K562 (cell line): ENCODE results near the gene PCED1B. TPM values are rescaled to one million over a fixed set of nuclear protein-coding genes. Genes with fewer than 3 reads are reported as not detected.

Experiments
- ATAC-seq: fragments of 200-7000 bp; cut with Tn5 transposase; 3 replicates; pipeline ENCODE4 v1.9.1; 2020; ENCODE audit warnings: moderate library complexity
- BruUV-seq: library from RNA; stranded (reverse); fragments of 400-500 nt; replicated peaks from 2 replicates; lab custom pipeline; 2021; lab: Mats Ljungman, UMichigan
- CTCF ChIA-PET: fragments of 300-600 bp; formaldehyde crosslinking; extraction: SDS; loops from one replicate; lab custom pipeline; 2021; ENCODE audit warnings: low intra/inter-chr PET ratio; lab: Yijun Ruan, JAX
- POLR2A ChIA-PET: fragments of 300-600, 350-650 bp; sonication (Branson Sonifier 250); formaldehyde crosslinking; extraction: SDS; loops from one replicate; lab custom pipeline; 2021; ENCODE audit warnings: antibody characterized with exemption, inconsistent platforms; lab: Yijun Ruan, JAX
- DNase-seq, 4 experiments: peaks; one replicate each; pipeline versions ENCODE4 v3.0.0 to v3.0.0-alpha.2; 2011 to 2018; ENCODE audit warnings: low spot score in 3 of 4, mixed read lengths in 3 of 4; ENCODE audit errors: extremely low read depth in 1 of 4
- FAIRE-seq: peaks from 2 replicates; lab custom pipeline; 2011; peaks lifted over from hg19 to GRCh38; lab: Jason Lieb, UNC
- H2AFZ ChIP-seq: 2 replicates; pipeline ENCODE4 v1.6.0; 2011; ENCODE audit warnings: low read depth, low read length, control low read depth, inconsistent platforms
- H3K27ac ChIP-seq: fragments of 200-600 bp; 3 replicates; pipeline ENCODE4 v1.8.0; 2011; ENCODE audit warnings: low read depth, mild to moderate bottlenecking, control low read depth, inconsistent platforms, low read length, moderate library complexity, mixed read lengths; ENCODE audit errors: extremely low read depth
- H3K27me3 ChIP-seq, 2 experiments: fragments of 300-600 bp in 1 of 2; 2 replicates in 1 of 2; 3 replicates in 1 of 2; pipeline versions ENCODE4 v1.6.0 to v1.8.0; 2011; ENCODE audit warnings: inconsistent platforms in 2 of 2, low read length in 2 of 2, mild to moderate bottlenecking in 1 of 2, mixed read lengths in 1 of 2, moderate library complexity in 1 of 2; ENCODE audit not compliant: control insufficient read depth in 2 of 2, insufficient read depth in 2 of 2
- H3K36me3 ChIP-seq: fragments of 300-600 bp; 3 replicates; pipeline ENCODE4 v1.8.0; 2011; ENCODE audit warnings: mild to moderate bottlenecking, low read length, inconsistent platforms; ENCODE audit not compliant: control insufficient read depth, insufficient read depth
- H3K4me1 ChIP-seq, 2 experiments: fragments of 200-600 bp in 1 of 2; replicated peaks in 1 of 2; 2 replicates in 1 of 2; 3 replicates in 1 of 2; pipeline versions ENCODE4 v1.5.1 to v1.8.0; 2011; ENCODE audit warnings: inconsistent platforms in 2 of 2, low read length in 2 of 2, mild to moderate bottlenecking in 1 of 2, mixed read lengths in 1 of 2, moderate library complexity in 1 of 2; ENCODE audit not compliant: control insufficient read depth in 2 of 2, insufficient read depth in 2 of 2
- H3K4me2 ChIP-seq: 2 replicates; pipeline ENCODE4 v1.6.1; 2011; ENCODE audit warnings: low read length, control low read depth, inconsistent platforms, mixed read lengths; ENCODE audit not compliant: insufficient read depth
- H3K4me3 ChIP-seq: fragments of 200-600 bp; sonication (generic), shearing (Covaris generic); 2 replicates; pipeline ENCODE4 v1.5.1; 2016; ENCODE audit warnings: control low read depth, inconsistent platforms
- H3K79me2 ChIP-seq: fragments of 200-600 bp; 3 replicates; pipeline ENCODE4 v1.8.0; 2011; ENCODE audit warnings: low read length, inconsistent platforms; ENCODE audit not compliant: control insufficient read depth, insufficient read depth
- H3K9ac ChIP-seq, 2 experiments: 2 replicates each; pipeline versions ENCODE4 v1.6.0 to v1.6.1; 2011; ENCODE audit warnings: low read depth in 2 of 2, low read length in 2 of 2, control low read depth in 1 of 2, inconsistent platforms in 1 of 2, mild to moderate bottlenecking in 1 of 2, mixed read lengths in 1 of 2; ENCODE audit not compliant: insufficient read depth in 1 of 2
- H3K9me1 ChIP-seq: one replicate; pipeline ENCODE4 v1.6.0; 2011; ENCODE audit warnings: inconsistent platforms, mild to moderate bottlenecking, low read length, moderate library complexity; ENCODE audit not compliant: control insufficient read depth, insufficient read depth
- H3K9me3 ChIP-seq: replicated peaks from 2 replicates; pipeline ENCODE4 v1.5.1; 2011; ENCODE audit warnings: low read depth, low read length, inconsistent platforms; ENCODE audit not compliant: control insufficient read depth, insufficient read depth
- H4K20me1 ChIP-seq: replicated peaks from 2 replicates; pipeline ENCODE4 v1.6.1; 2011; ENCODE audit warnings: low read length, inconsistent platforms, mixed read lengths; ENCODE audit not compliant: control insufficient read depth, insufficient read depth
- ATF1 ChIP-seq, 2 experiments: fragments of 450-650 bp in 1 of 2; IDR thresholded peaks; 2 replicates each; pipeline ENCODE4 v1.6.1; 2016; ENCODE audit warnings: missing compliant biosample characterization in 1 of 2, missing genetic modification characterization in 1 of 2
- CHD7 ChIP-seq: fragments of 200-600 bp; sonication (generic); IDR thresholded peaks from one replicate; pipeline ENCODE4 v1.6.1; 2012; ENCODE audit warnings: mild to moderate bottlenecking, low read depth, low read length, inconsistent platforms
- CREB3L1 ChIP-seq: fragments of 450-650 bp; IDR thresholded peaks from 2 replicates; pipeline ENCODE4 v1.6.1; 2014; ENCODE audit warnings: low read depth, mild to moderate bottlenecking, moderate library complexity, borderline replicate concordance
- FOXA3 ChIP-seq, 2 experiments: fragments of 450-650 bp in 1 of 2; sonication (generic) in 1 of 2; formaldehyde crosslinking; IDR thresholded peaks in 1 of 2; conservative IDR thresholded peaks in 1 of 2; 2 replicates each; pipeline versions ENCODE4 v1.4.0 to v1.8.0; 2020 to 2022; ENCODE audit warnings: mild to moderate bottlenecking in 2 of 2, missing genetic modification reagents in 1 of 2
- KAT2B ChIP-seq: IDR thresholded peaks from one replicate; pipeline ENCODE4 v1.6.1; 2012; ENCODE audit warnings: low read depth, mild to moderate bottlenecking, control low read depth, inconsistent platforms, low read length, moderate library complexity
- KLF16 ChIP-seq: IDR thresholded peaks from 2 replicates; pipeline ENCODE4 v1.6.1; 2016; ENCODE audit warnings: antibody characterized with exemption
- MAX ChIP-seq: sonication (generic); formaldehyde crosslinking; IDR thresholded peaks from 2 replicates; pipeline ENCODE4 v1.9.0; 2022; ENCODE audit warnings: mild to moderate bottlenecking, missing genetic modification reagents
- MYNN ChIP-seq, 2 experiments: sonication (generic); formaldehyde crosslinking in 1 of 2; IDR thresholded peaks; 2 replicates each; pipeline versions ENCODE4 v1.5.0 to v1.6.1; 2016 to 2020; ENCODE audit warnings: antibody characterized with exemption in 1 of 2, missing genetic modification reagents in 1 of 2
- RAD21 ChIP-seq, 2 experiments: fragments of 250-450 bp in 1 of 2; fragments of 450-650 bp in 1 of 2; sonication (Bioruptor Pico) in 1 of 2; formaldehyde crosslinking in 1 of 2; IDR thresholded peaks in 1 of 2; conservative IDR thresholded peaks in 1 of 2; 2 replicates each; pipeline versions ENCODE4 v1.4.0 to v1.8.0; 2020 to 2022; ENCODE audit warnings: mild to moderate bottlenecking in 2 of 2, moderate library complexity in 1 of 2
- WGBS: fragments of 100-300 bp; shearing (Covaris generic); methylation state at CpG from one replicate; pipeline ENCODE4 v1.1.6; 2016; ENCODE audit warnings: low coverage, mixed read lengths; ENCODE audit not compliant: insufficient coverage; ENCODE audit errors: missing lambda C conversion rate; 5-methylcytosine and 5-hydroxymethylcytosine counted together
- in situ Hi-C: fragments of 300-500 bp; cut with MboI; formaldehyde crosslinking; loops from 4 replicates; pipeline ENCODE4 v1.15.0; 2018; ENCODE audit warnings: inconsistent platforms, mixed read lengths
- intact Hi-C: fragments of 100-400 bp; cut with micrococcal nuclease; formaldehyde crosslinking; loops from 2 replicates; pipeline ENCODE4 v1.14.2; 2022
- polyA plus RNA-seq, 8 experiments: library from polyadenylated mRNA; depleted of rRNA in 4 of 8; stranded (reverse) in 5 of 8; unstranded in 3 of 8; fragments of >200 nt; fragmentation: Nextera tagmentation in 2 of 8; fragmentation: Illumina TruSeq in 1 of 8; extraction: Ambion mirVana in 2 of 8; extraction: Trizol in 1 of 8; gene quantifications; 2 replicates each; pipeline versions ENCODE4 v1.2.1 to v1.2.3, GENCODE V29; 2011 to 2014; ENCODE audit warnings: inconsistent platforms in 1 of 8, missing spikeins in 1 of 8
- total RNA-seq, 7 experiments: library from RNA; depleted of rRNA in 6 of 7; stranded (reverse); fragments of >200 nt in 6 of 7; fragmentation: Illumina TruSeq in 2 of 7; extraction: Trizol in 2 of 7; gene quantifications; 2 replicates each; pipeline versions ENCODE4 v1.2.1 to v1.2.3, GENCODE V29; 2011 to 2021; ENCODE audit warnings: low replicate concordance in 1 of 7

PCED1B gene
- total and polyA plus RNA-seq, 9 of the 15 experiments (the other 6 are each of a cell fraction or from before 2014, with no cell fraction given): 1.2 to 9.3 (median 2.5) TPM

GRCh38 chr12:47144769-47145168 is 65.3 kb downstream of the PCED1B start:
- Histone ChIP-seq H4K20me1 (no peaks in the 10 kb centered on the region), H3K79me2 (no peaks in the 10 kb centered on the region), H3K27ac (no peak overlapping the region), H3K4me3 (no peak overlapping the region), H3K9me3 (no peaks in the 10 kb centered on the region), H3K4me1 (no peaks in the 10 kb centered on the region; a peak in 1 of 5 replicates), H2AFZ (no peak overlapping the region), H3K36me3 (no peaks in the 10 kb centered on the region), H3K9me1 (no peaks in the 10 kb centered on the region), H3K27me3 (no peaks in the 10 kb centered on the region), H3K4me2 (no peak overlapping the region), H3K9ac (no peak overlapping the region)
- no peak for FAIRE-seq
- ChIA-PET POLR2A (interaction anchor here (0.9 to 2.8 kb wide), 2 partner anchors 9 to 11 kb away, joined by 3 to 11 read pairs; no protein-coding TSS in a partner anchor), CTCF (no interaction called here)
- no peak for DNase-seq
- intact Hi-C loops: no loop called here
- no peak for ATAC-seq
- BruUV-seq: no TSS peak
- in situ Hi-C loops: no loop called here
- 5% methylated on average over 2 of the region's 2 CpGs for WGBS
- TF ChIP-seq KLF16 (no peak), RAD21 (CRISPR knock-in tag; conservative IDR thresholded peaks at IDR 0.05 in 1 of 2, IDR thresholded peaks at IDR 0.05 in 1 of 2) (no peak), MAX (CRISPR knock-in tag) (no peak), MYNN (IDR thresholded peaks at IDR 0.05) (no peak), MYNN (CRISPR knock-in tag; IDR thresholded peaks at IDR 0.05) (no peak), CREB3L1 (no peak), KAT2B (no peak), ATF1 (CRISPR knock-in tag; IDR thresholded peaks at IDR 0.05) (no peak), ATF1 (tag; IDR thresholded peaks at IDR 0.05) (no peak), FOXA3 (CRISPR knock-in tag; conservative IDR thresholded peaks at IDR 0.05 in 1 of 2, IDR thresholded peaks at IDR 0.05 in 1 of 2) (no peak), CHD7 (no peak)
